GM13976 (cell line): ENCODE measurements around the gene QSER1.

Experiments used
- DNase-seq: peaks from one replicate; pipeline ENCODE4 v3.0.0; 2012; ENCODE audit warnings: low spot score
- in situ Hi-C: fragments of 300-500 bp; cut with MboI; formaldehyde crosslinking; loops from one replicate; pipeline ENCODE4 v1.12.0; 2022; ENCODE audit warnings: low sequenced_read_pairs, mixed read lengths, inconsistent platforms; ENCODE audit not compliant: unreplicated experiment
- TF ChIP-seq, protein P1 (sequence below): IDR thresholded peaks from 2 replicates; pipeline ENCODE4 v1.5.1; 2012; ENCODE audit warnings: borderline replicate concordance, mild to moderate bottlenecking; ENCODE audit not compliant: insufficient read depth; ENCODE audit errors: extremely low read depth, missing control alignments, control extremely low read depth

Gene QSER1

DNA sequence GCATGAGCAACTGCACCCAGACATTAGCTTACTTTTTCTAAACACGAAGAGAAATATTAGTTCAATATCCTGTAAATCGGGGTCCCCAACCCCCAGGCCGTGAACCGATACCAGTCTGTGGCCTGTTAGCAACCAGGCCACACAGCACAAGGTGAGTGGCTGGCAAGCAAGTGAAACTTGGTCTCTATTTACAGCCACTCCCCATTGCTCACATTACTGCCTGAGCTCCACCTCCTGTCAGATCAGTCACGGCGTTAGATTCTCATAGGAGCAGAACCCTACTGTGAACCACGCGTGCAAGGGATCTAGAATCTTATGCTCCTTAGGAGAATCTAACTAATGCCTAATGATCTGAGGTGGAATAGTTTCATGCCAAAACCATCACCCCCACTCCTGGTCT, 95.2 kb downstream of the QSER1 start:
- in situ Hi-C loops = no loop called here
- TF ChIP-seq, protein P1, sequence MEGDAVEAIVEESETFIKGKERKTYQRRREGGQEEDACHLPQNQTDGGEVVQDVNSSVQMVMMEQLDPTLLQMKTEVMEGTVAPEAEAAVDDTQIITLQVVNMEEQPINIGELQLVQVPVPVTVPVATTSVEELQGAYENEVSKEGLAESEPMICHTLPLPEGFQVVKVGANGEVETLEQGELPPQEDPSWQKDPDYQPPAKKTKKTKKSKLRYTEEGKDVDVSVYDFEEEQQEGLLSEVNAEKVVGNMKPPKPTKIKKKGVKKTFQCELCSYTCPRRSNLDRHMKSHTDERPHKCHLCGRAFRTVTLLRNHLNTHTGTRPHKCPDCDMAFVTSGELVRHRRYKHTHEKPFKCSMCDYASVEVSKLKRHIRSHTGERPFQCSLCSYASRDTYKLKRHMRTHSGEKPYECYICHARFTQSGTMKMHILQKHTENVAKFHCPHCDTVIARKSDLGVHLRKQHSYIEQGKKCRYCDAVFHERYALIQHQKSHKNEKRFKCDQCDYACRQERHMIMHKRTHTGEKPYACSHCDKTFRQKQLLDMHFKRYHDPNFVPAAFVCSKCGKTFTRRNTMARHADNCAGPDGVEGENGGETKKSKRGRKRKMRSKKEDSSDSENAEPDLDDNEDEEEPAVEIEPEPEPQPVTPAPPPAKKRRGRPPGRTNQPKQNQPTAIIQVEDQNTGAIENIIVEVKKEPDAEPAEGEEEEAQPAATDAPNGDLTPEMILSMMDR = no peak
- DNase-seq = no peak

DNA sequence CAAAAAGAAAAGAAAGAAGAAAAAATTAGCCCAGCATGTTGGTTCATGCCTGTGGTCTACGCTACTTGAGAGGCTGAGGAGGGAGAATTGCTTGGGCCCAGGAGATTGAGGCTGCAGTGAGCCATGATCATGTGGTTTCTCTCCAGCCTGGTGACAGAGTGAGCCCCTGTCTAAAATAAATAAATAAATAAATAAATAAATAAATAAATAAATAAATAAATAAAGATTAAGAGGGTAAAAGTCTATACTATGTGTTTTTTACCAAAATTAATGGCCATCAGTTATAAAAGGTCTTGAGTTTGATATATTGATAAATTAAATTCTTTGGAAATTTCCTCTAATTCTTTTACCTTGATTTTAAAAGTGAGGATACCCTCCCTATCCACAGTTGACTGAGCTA, 97.9 kb downstream of the QSER1 start:
- no peak for DNase-seq
- TF ChIP-seq, protein P1 = no peak
- in situ Hi-C loops = no loop called here

DNA sequence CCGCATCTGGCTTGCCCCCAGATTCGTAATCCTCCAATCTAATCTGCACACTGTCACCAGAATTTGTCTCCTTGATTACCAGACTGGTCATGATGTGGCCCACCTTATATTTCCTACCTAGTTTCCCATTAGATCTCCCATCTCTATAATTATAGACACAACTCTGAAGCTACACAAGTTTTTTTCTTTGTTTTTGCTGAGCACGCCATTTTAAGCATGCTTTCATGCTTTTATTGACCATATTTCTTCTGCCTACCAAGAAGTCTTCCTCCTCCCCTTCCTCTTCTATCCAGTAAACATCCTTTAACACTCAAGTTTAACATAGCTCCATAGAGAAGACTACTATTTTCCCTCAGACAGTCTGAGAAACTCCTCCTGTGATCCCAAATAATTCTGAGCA, 98.8 kb downstream of the QSER1 start:
- no peak for DNase-seq
- in situ Hi-C loops = no loop called here
- TF ChIP-seq, protein P1 = no peak

DNA sequence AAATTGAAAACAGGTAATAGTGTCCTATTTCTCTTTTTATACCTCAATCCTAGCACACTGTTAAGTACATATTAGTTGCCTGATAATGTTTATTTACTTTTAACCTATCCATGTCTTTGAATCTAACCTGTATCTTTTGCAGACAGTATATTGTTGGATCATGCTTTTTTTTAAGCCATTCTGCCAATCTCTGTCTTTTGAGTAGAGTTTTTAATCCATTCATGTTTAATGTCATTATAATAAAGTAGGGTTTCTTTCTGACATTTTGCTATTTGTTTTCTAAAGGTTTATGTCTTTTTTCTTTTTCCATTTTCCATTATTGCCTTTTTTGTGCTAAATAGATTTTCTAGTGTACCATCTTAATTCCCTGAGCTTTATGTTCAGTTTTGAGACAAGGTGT, 99.3 kb downstream of the QSER1 start:
- no peak for DNase-seq
- in situ Hi-C loops = no loop called here

DNA sequence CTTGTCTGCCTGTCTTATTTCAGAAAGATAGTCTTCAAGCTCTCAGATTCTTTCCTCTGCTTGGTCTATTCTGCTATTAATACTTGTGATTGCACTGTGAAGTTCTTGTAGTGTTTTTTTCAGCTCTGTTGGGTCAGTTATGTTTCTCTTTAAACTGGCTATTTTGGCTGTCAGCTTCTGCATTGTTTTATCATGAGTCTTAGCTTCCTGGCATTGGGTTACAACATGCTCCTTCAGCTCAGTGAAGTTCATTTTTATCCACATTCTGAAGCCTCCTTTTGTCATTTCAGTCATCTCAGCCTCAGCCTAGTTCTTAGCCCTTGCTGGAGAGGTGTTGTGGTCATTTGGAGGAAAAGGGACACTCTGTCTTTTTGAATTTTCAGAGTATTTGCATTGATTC, 107.6 kb downstream of the QSER1 start:
- in situ Hi-C loops = no loop called here
- no peak for DNase-seq
- TF ChIP-seq, protein P1 = no peak

More for the DNA sequence above, 99.3 kb downstream of the QSER1 start:
- TF ChIP-seq, protein P1 = no peak

DNA sequence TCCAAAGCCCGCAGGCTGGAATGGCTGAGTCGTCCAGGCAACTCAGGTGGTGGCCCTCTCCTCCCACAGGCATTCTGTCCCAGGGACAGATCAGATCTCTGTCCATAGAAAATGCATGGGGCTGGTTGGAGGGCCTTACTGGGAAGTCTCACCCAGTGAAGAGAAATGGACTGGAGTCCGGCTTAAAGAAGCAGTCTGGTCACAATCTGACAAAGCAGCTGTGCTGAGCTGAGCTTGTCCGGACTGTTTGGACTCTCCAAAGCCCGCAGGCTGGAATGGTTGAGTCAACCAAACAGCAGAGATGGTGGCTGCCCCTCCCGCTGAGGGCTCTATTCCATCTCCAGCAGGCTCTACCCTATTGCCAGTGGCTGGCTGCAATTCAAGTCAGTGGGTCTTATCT, 108.7 kb downstream of the QSER1 start:
- in situ Hi-C loops = no loop called here
- DNase-seq = no peak
- TF ChIP-seq, protein P1 = no peak
